Measurements from ENCODE around the gene SDC3. TPM values are rescaled to one million over a fixed set of nuclear protein-coding genes. Genes with fewer than 3 reads are reported as not detected.

The SDC3 gene
- total RNA-seq, 1 donor from 2014 or later: 29.6 TPM

DNA sequence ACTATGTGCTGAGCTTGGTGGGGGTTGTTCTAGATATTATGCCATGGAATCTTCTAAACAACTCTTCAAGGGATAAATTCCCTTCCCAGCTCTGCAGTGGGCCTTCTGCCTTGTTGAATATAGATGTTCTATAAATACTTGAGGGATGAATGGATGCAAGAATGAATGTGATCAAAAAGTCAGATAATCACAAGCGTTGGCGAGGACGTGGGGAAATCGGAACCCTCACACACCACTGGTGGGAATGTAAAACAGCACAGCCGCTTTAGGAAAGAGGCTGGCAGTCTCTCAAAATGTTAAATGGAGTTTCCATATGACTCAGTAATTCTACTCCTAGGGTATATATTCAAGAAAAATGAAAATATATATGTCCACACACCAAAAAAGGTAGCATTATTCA is 19.0 kb downstream of the SDC3 start:
- no peak for DNase-seq (ENCODE audit: low spot score)

- DNase-seq (ENCODE audit: low spot score): no peak
These were observed 19.6 kb downstream of the SDC3 start for GRCh38 chr1:30888975-30889374.

DNA sequence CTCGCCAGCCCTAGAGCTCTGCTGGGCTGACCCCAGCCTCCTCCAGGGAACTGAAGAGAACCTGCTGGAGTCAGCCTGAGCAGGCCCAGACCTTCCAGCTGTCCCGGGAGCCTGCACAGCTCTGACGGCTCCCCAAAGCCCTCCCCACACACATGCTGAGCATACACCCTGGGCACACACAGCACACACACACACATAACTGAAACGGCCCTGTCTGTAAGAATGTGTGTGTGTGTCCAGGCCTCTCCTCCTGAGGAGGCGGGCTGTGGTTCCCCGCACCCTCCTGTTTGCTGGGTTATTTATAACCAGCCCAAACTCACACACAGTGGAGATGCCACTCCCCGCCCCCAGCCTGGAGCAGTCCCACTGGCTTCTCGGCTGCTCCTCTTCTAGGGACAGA is 20.2 kb downstream of the SDC3 start:
- peak; percentile 97 for DNase-seq (ENCODE audit: low spot score)

DNA sequence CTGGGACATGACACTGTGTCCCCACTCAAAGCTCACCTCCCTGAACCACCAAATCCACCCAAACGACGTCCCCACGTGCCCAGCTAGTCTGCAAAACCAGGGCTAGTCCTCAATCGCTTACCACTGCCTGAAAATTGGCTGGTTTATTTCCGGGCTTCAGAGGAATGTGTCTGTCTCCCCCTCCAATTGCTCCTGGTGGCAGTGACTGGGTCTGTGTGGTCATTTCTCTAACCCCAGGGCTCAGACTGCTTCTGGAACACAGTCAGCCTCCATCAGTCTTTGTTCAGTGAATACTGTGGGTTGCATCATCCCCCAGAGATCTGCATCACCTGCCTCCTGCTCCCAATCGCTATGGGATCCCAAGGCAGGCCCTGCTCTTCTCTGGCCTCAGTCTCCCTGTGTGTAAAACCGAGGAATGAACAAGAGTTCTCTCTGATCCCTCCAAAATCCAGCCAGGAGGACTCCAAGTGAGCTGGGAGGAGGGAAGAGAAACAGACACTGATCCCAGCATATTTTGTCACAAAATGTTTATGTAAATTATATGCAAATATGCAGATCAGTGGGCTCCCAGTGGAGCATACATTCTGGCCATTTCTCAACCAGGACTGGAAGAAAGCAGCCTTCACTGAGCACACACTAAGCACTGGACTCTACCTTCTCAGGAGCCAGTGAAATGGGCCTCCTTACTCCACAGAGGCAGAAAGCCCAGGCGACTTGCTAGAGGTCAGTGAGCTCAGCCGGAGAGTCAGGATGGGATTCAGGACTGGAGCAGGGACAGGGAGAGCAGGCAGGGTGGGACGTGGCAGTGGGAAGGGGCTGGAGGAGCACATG is 20.9 kb downstream of the SDC3 start:
- DNase-seq (ENCODE audit: low spot score): no peak

GRCh38 chr1:30886710-30887428 is 21.7 kb downstream of the SDC3 start:
- DNase-seq (ENCODE audit: low spot score): no peak

GRCh38 chr1:30885570-30886522 is 22.7 kb downstream of the SDC3 start:
- DNase-seq (ENCODE audit: low spot score): no peak

DNA sequence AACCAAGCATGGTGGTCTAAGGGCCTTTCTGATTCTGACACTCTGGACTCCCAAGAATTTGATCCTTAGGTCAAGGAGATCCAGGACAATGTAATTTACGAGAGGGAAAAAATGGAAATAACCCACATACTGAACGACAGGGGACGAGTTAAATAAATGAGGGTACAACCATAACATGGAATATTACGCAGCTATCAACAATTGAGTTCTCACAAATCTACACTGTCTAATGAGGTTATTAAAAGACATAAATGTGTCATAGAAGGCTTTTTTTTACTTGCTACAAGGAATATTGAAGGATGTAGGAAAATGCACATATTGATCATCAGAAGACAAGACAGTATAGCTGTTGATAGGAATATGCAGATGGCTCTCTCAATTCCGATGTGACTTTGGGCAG is 23.8 kb downstream of the SDC3 start:
- DNase-seq (ENCODE audit: low spot score): no peak

- DNase-seq (ENCODE audit: low spot score): no peak
These were observed 25.0 kb downstream of the SDC3 start for GRCh38 chr1:30883389-30884172.

- no peak for DNase-seq (ENCODE audit: low spot score)
These were observed 25.7 kb downstream of the SDC3 start for GRCh38 chr1:30882678-30883388.

GRCh38 chr1:30881319-30882181 is 27.0 kb downstream of the SDC3 start:
- DNase-seq (ENCODE audit: low spot score): no peak

DNA sequence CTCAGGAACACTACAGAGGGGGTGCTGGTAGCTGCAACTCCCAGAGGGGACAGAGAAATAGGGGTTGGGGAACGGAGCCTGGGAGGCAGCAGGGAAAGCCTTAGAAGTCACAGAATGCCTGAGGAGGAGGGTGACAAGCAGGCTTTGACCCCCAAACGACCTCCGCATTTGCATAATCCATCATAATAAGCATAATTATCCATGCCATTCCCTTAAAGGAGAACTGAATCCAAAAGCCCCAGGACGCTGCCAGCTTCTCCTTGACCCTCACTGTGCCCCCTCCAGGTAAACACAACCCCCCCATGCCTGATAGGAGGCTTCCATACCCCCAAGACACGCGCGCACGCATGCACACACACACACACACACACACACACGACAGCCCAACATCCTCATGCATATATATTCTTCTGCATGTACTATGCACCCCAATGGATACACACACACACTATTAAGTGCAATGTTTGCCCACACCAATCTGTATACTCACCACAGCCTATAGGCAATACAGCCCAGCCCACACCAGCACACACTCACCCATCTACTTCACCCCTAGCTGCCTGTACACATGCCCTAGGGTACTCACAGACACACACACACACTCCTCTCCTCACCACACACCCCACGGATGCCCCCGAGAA is 27.8 kb downstream of the SDC3 start:
- DNase-seq (ENCODE audit: low spot score): no peak

GRCh38 chr1:30879940-30880677 is 28.4 kb downstream of the SDC3 start:
- no peak for DNase-seq (ENCODE audit: low spot score)

DNA sequence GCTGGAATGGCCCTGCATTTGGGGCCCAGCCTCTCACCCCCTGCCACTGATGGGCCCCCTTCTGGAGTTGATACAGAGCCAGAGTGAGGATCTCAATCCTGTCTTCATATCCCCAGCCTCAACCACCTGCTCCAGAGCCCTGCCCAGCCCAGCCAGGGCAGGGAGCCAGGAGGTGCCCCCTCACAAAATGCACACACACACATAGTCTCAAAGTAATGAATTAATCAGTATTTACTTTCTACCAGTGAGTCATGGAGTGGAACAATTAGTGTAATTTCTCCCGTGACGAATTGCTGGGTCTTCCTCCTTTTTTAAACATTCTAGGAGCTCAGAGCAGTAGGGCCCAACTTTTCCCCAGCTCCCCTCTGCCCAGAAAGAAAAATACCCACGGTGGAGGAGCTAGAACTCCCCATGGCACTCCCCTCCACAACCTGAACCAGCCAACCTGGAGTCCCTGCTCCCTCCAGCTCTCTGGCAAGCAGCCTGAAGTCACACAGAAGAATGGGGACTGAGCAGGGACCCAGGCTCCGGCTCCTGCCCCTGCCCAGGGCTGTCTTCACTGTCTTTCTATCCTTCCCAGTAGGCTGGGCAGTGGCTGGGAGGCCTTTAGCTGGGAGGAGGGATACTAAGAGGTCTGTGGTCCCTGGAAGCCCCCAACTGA is 29.3 kb downstream of the SDC3 start:
- no peak for DNase-seq (ENCODE audit: low spot score)

- DNase-seq (ENCODE audit: low spot score): no peak
These were observed 30.0 kb downstream of the SDC3 start for GRCh38 chr1:30878559-30878958.

GRCh38 chr1:30878016-30878415 is 30.5 kb downstream of the SDC3 start:
- DNase-seq (ENCODE audit: low spot score): no peak

DNA sequence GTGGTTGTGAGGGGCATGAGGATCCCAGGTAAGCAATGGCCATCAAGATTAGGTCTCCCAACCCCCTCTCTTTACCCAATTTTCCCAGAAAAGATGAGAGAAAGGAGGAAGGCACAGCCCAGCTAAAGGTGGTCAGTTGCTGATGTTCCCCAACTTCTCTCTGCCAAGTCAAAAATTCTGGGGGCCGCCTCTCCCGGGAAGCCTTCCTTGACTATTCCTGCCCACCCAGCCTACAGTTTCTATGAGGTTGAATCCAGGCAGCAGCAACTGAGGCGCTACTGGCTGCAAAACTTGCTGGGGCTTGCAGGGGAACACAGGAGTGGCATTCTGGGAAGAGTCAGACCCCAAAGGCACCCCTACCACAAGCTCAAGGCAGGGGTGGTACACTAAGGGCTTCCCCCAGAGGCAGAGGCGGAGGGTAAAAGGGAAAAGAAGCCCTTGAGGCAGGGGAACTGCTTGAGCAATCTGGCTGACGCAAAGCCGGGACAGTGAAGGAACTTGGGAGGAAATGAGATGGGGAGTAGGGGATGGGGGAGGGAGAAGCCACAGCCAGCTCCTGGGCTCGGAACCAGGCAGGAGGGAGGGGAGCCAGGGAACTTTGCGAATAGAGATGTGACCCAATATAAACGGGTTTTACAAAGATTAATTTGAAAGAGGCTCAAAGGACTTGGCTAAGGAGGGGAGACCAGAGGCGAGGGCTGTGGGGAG is 31.2 kb downstream of the SDC3 start:
- DNase-seq (ENCODE audit: low spot score): peak; percentile 66
